Endometrial microvascular endothelial cells (primary cell): ENCODE data around the gene SYCP1. TPM values are rescaled to one million over a fixed set of nuclear protein-coding genes. Genes with fewer than 3 reads are reported as not detected.

ENCODE experiments used
- in situ Hi-C: cut with HindIII; loops from 2 replicates; pipeline ENCODE4 v1.10.0; 2017; ENCODE audit warnings: low sequenced_read_pairs, low pct_unique_long_range_greater_than_20kb; ENCODE audit errors: inconsistent ontology term
- total RNA-seq: library from RNA; depleted of rRNA; stranded (reverse); fragments of >200 nt; gene quantifications from one replicate; pipeline ENCODE4 v1.2.3, GENCODE V29; 2015; ENCODE audit errors: inconsistent ontology term

The SYCP1 gene
- total RNA-seq, 1 donor from 2014 or later, result not detected

DNA sequence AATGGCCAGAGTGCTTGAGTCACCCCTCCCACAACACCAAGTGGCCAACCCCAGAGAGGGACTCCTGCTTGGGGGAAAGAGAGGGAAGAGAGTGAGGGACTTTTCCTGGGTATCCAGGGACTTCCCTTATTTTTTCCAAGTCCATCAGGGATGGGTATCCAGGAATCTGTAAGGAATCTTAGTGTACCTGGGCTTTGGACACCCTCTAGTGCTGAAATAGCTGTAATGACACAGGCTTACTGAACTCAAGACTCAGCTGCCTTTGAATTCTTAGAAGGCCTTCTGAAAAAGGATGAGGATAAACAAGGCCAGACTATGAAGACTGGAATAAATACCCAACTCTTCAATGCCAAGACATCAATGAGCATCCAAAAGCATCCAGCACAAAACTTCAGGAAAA, 187.0 kb downstream of the SYCP1 start:
- in situ Hi-C loops, result no loop called here

Other genes starting within 250 kb of the SYCP1 start
- 0.37 TPM for gene DENND2C, start 184.8 kb upstream of the SYCP1 start, total RNA-seq
- not detected for gene AMPD1, start 159.3 kb upstream of the SYCP1 start, total RNA-seq
- 106 TPM for gene NRAS, start 138.1 kb upstream of the SYCP1 start, total RNA-seq
- gene CSDE1, start 96.9 kb upstream of the SYCP1 start, total RNA-seq, result 976 TPM
- 23.6 TPM for gene SIKE1, start 74.2 kb upstream of the SYCP1 start, total RNA-seq
- gene TSHB, start 175.0 kb downstream of the SYCP1 start, total RNA-seq, result not detected
- gene TSPAN2, start 234.6 kb downstream of the SYCP1 start, total RNA-seq, result 3.3 TPM